H1 (cell line): Measurements from ENCODE around the gene MID1. TPM values are rescaled to one million over a fixed set of nuclear protein-coding genes. Genes with fewer than 3 reads are reported as not detected.
A peak's percentile ranks its signal among the peaks of the same experiment; 100 is the strongest.

ENCODE experiments used
- CBX8 ChIP-seq: fragments of 300-800, 300-1000 bp; sonication (generic); IDR thresholded peaks from 2 replicates; pipeline ENCODE4 v1.7.1; 2016; ENCODE audit warnings: low read depth, low read length, borderline replicate concordance
- EP300 ChIP-seq, 2 experiments: IDR thresholded peaks; 1 replicate in 1 of 2; 2 replicates in 1 of 2; pipeline ENCODE4 v1.6.1; 2011 to 2012; ENCODE audit warnings: low read depth in 2 of 2, low read length in 2 of 2, mild to moderate bottlenecking in 2 of 2, borderline replicate concordance in 1 of 2, inconsistent platforms in 1 of 2, moderate library complexity in 1 of 2
- MAFK ChIP-seq: IDR thresholded peaks from 2 replicates; pipeline ENCODE4 v1.6.1; 2012; ENCODE audit warnings: low read depth, mild to moderate bottlenecking, improper control_type of control experiment, low read length
- NRF1 ChIP-seq: IDR thresholded peaks from 2 replicates; pipeline ENCODE4 v1.6.1; 2011; ENCODE audit warnings: mild to moderate bottlenecking, low read depth, low read length, improper control_type of control experiment
- RBBP5 ChIP-seq: IDR thresholded peaks from 2 replicates; pipeline ENCODE4 v1.7.1; 2012; ENCODE audit warnings: low read depth, mild to moderate bottlenecking, inconsistent platforms, low read length, moderate library complexity, borderline replicate concordance
- RXRA ChIP-seq: IDR thresholded peaks from 2 replicates; pipeline ENCODE4 v1.6.1; 2011; ENCODE audit warnings: low read depth, mild to moderate bottlenecking, low read length, moderate library complexity; ENCODE audit not compliant: insufficient read depth
- SIRT6 ChIP-seq: IDR thresholded peaks from one replicate; pipeline ENCODE4 v1.7.1; 2012; ENCODE audit warnings: low read length, inconsistent platforms
- SIX5 ChIP-seq: IDR thresholded peaks from 2 replicates; pipeline ENCODE4 v1.6.1; 2011; ENCODE audit warnings: mild to moderate bottlenecking, low read depth, low read length
- TAF1 ChIP-seq: IDR thresholded peaks from 2 replicates; pipeline ENCODE4 v1.6.1; 2011; ENCODE audit warnings: mild to moderate bottlenecking, low read depth, low read length
- polyA plus RNA-seq, 7 experiments: library from polyadenylated mRNA; depleted of rRNA in 3 of 7; stranded (reverse) in 5 of 7; unstranded in 2 of 7; fragments of >200 nt in 5 of 7; fragments of 200-250 nt in 2 of 7; gene quantifications; 1 replicate in 5 of 7; 2 replicates in 1 of 7; 4 replicates in 1 of 7; pipeline versions ENCODE4 v1.2.1 to v1.2.3, GENCODE V29; 2011 to 2013; ENCODE audit warnings: missing spikeins in 2 of 7, mixed read lengths in 2 of 7
- total RNA-seq: library from RNA; stranded (reverse); fragmentation: NEBNext Ultra II Directional; extraction: Animal tissue kit (Norgen Biotek cat#: 25700); gene quantifications from 2 replicates; pipeline ENCODE4 v1.2.1, GENCODE V29; 2021
- TF ChIP-seq, protein P1 (sequence below): fragments of 300-600 bp; sonication (generic); IDR thresholded peaks from 2 replicates; pipeline ENCODE4 v1.7.1; 2012; ENCODE audit warnings: low read length, moderate library complexity, mild to moderate bottlenecking, inconsistent platforms; ENCODE audit not compliant: insufficient replicate concordance

Gene MID1
- total and polyA plus RNA-seq, 2 of the 8 experiments (the other 6 are each of a cell fraction or from before 2014, with no cell fraction given), result 12.9 to 54.3 TPM

DNA sequence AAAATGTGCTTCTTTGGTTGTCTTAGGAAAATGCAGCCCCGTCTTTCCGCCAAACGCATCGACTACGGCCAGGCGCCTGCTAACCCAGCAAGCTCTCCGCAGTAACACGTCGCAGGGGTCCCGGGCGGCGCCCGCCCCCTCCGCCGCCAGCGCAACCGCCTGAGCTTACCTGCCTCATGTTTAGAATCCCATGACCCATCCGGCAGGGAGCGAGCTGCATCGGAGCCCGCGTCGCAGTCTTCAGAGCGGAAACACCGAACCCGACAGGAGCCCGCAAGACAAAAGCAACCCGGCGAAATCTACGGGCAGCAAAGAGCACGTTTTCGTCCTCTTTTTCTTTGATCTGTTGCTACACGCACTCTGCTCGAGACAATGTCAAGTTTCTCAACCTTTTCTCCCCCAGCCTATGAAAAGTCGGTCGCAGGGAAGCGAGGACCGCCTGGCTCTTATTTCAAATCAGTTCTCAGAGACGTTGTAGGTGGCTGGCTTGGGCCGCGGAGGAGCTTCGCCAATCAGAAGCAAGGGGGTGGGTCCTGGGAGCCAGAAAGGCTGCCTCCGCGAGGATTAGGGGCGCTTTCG lies at the start of gene MID1 (continued):
- TF ChIP-seq, protein P1, sequence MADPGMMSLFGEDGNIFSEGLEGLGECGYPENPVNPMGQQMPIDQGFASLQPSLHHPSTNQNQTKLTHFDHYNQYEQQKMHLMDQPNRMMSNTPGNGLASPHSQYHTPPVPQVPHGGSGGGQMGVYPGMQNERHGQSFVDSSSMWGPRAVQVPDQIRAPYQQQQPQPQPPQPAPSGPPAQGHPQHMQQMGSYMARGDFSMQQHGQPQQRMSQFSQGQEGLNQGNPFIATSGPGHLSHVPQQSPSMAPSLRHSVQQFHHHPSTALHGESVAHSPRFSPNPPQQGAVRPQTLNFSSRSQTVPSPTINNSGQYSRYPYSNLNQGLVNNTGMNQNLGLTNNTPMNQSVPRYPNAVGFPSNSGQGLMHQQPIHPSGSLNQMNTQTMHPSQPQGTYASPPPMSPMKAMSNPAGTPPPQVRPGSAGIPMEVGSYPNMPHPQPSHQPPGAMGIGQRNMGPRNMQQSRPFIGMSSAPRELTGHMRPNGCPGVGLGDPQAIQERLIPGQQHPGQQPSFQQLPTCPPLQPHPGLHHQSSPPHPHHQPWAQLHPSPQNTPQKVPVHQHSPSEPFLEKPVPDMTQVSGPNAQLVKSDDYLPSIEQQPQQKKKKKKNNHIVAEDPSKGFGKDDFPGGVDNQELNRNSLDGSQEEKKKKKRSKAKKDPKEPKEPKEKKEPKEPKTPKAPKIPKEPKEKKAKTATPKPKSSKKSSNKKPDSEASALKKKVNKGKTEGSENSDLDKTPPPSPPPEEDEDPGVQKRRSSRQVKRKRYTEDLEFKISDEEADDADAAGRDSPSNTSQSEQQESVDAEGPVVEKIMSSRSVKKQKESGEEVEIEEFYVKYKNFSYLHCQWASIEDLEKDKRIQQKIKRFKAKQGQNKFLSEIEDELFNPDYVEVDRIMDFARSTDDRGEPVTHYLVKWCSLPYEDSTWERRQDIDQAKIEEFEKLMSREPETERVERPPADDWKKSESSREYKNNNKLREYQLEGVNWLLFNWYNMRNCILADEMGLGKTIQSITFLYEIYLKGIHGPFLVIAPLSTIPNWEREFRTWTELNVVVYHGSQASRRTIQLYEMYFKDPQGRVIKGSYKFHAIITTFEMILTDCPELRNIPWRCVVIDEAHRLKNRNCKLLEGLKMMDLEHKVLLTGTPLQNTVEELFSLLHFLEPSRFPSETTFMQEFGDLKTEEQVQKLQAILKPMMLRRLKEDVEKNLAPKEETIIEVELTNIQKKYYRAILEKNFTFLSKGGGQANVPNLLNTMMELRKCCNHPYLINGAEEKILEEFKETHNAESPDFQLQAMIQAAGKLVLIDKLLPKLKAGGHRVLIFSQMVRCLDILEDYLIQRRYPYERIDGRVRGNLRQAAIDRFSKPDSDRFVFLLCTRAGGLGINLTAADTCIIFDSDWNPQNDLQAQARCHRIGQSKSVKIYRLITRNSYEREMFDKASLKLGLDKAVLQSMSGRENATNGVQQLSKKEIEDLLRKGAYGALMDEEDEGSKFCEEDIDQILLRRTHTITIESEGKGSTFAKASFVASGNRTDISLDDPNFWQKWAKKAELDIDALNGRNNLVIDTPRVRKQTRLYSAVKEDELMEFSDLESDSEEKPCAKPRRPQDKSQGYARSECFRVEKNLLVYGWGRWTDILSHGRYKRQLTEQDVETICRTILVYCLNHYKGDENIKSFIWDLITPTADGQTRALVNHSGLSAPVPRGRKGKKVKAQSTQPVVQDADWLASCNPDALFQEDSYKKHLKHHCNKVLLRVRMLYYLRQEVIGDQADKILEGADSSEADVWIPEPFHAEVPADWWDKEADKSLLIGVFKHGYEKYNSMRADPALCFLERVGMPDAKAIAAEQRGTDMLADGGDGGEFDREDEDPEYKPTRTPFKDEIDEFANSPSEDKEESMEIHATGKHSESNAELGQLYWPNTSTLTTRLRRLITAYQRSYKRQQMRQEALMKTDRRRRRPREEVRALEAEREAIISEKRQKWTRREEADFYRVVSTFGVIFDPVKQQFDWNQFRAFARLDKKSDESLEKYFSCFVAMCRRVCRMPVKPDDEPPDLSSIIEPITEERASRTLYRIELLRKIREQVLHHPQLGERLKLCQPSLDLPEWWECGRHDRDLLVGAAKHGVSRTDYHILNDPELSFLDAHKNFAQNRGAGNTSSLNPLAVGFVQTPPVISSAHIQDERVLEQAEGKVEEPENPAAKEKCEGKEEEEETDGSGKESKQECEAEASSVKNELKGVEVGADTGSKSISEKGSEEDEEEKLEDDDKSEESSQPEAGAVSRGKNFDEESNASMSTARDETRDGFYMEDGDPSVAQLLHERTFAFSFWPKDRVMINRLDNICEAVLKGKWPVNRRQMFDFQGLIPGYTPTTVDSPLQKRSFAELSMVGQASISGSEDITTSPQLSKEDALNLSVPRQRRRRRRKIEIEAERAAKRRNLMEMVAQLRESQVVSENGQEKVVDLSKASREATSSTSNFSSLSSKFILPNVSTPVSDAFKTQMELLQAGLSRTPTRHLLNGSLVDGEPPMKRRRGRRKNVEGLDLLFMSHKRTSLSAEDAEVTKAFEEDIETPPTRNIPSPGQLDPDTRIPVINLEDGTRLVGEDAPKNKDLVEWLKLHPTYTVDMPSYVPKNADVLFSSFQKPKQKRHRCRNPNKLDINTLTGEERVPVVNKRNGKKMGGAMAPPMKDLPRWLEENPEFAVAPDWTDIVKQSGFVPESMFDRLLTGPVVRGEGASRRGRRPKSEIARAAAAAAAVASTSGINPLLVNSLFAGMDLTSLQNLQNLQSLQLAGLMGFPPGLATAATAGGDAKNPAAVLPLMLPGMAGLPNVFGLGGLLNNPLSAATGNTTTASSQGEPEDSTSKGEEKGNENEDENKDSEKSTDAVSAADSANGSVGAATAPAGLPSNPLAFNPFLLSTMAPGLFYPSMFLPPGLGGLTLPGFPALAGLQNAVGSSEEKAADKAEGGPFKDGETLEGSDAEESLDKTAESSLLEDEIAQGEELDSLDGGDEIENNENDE, result no peak
- TF ChIP-seq RBBP5 (peak; percentile 83; the same call in 1 of the 2 replicates), RXRA (no peak), MAFK (no peak), EP300 (IDR thresholded peaks at IDR 0.05; ENCODE audit: borderline replicate concordance in 1 of 2, low read depth in 2 of 2, low read length in 2 of 2) (no peak), CBX8 (no peak), SIRT6 (no peak), SIX5 (no peak), TAF1 (peak; percentile 55; the same call in 1 of the 2 replicates), NRF1 (no peak)
